ENCODE data around the gene CCNH. TPM values are rescaled to one million over a fixed set of nuclear protein-coding genes. Genes with fewer than 3 reads are reported as not detected.

Gene CCNH
- total RNA-seq, 1 experiment from 2014 or later, result 39.6 TPM

DNA sequence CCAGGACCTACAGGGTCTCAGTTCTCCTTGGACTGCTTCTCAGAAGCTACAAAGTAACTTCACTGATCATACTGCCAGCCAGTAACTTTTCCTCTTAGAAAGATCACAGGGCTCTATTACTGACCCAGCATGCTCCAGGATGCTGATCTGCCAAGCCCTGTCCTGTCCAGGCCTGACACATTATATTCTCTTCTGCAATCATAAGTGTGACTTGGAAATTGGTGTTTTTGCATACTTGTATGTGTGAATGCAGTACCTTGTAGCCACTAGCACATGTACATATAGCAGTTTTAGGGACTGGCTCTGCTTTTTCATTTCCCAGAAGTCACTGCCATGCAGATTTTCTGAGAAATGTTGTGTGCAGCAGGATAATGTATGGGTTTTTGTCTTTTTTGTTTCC is 40.1 kb upstream of the CCNH start:
- Histone ChIP-seq H3K9me3 (no peaks in the 10 kb centered on the region), H3K36me3 (ENCODE audit: control insufficient read depth, insufficient read depth, low read length) (no peaks in the 10 kb centered on the region), H3K4me3 (ENCODE audit: low read depth, low read length) (no peak overlapping the region), H3K27me3 (replicated peaks; ENCODE audit: control insufficient read depth, insufficient read depth, low read length) (no peaks in the 10 kb centered on the region), H3K4me1 (no peaks in the 10 kb centered on the region)
- TF ChIP-seq, protein P1, sequence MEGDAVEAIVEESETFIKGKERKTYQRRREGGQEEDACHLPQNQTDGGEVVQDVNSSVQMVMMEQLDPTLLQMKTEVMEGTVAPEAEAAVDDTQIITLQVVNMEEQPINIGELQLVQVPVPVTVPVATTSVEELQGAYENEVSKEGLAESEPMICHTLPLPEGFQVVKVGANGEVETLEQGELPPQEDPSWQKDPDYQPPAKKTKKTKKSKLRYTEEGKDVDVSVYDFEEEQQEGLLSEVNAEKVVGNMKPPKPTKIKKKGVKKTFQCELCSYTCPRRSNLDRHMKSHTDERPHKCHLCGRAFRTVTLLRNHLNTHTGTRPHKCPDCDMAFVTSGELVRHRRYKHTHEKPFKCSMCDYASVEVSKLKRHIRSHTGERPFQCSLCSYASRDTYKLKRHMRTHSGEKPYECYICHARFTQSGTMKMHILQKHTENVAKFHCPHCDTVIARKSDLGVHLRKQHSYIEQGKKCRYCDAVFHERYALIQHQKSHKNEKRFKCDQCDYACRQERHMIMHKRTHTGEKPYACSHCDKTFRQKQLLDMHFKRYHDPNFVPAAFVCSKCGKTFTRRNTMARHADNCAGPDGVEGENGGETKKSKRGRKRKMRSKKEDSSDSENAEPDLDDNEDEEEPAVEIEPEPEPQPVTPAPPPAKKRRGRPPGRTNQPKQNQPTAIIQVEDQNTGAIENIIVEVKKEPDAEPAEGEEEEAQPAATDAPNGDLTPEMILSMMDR (IDR thresholded peaks at IDR 0.05; ENCODE audit: insufficient read depth in 1 of 2, low read depth in 1 of 2, low read length in 1 of 2, severe bottlenecking in 1 of 2, unreplicated experiment in 1 of 2), result no peak
- H3K27ac Mint-ChIP-seq (ENCODE audit: unreplicated experiment), result no peak overlapping the region
- H3K36me3 Mint-ChIP-seq (ENCODE audit: insufficient read depth, unreplicated experiment), result no peaks in the 10 kb centered on the region
- no peak for DNase-seq
- POLR2A ChIA-PET, result no interaction called here
- no TSS peak for BruUV-seq (replicated peaks)
- H3K27me3 Mint-ChIP-seq (ENCODE audit: insufficient read depth, unreplicated experiment), result peaks cover 5% of the 10 kb centered on the region
- no peaks in the 10 kb centered on the region for H3K4me1 Mint-ChIP-seq (ENCODE audit: low read depth, unreplicated experiment)
- H3K9me3 Mint-ChIP-seq (ENCODE audit: unreplicated experiment), result no peaks in the 10 kb centered on the region
- intact Hi-C loops (cut with micrococcal nuclease; ENCODE audit: unreplicated experiment), result no loop called here
- H3K4me3 Mint-ChIP-seq (ENCODE audit: unreplicated experiment), result no peak overlapping the region
- CTCF ChIA-PET, result no interaction called here

DNA sequence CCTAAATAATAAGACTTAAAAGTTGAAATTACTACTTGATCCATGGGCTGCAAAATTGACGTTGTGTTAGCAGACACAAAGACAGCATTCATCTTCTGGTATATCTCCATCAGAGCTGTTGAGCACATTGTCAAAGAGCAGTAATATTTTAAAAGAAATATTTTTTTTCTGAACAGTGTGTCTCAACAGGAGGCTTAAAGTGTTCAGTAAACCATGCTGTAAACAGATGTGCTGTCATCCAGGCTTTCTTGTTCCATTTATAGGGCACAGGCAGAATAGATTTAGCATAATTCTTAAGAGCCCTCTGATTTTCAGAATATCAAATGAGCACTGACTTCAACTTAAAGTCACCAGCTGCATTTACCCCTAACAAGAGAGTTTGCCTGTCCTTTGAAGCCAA is 29.7 kb upstream of the CCNH start:
- Histone ChIP-seq H3K4me3 (ENCODE audit: low read depth, low read length) (no peak overlapping the region), H3K27me3 (replicated peaks; ENCODE audit: control insufficient read depth, insufficient read depth, low read length) (no peaks in the 10 kb centered on the region), H3K9me3 (no peaks in the 10 kb centered on the region), H3K4me1 (no peaks in the 10 kb centered on the region), H3K36me3 (ENCODE audit: control insufficient read depth, insufficient read depth, low read length) (no peaks in the 10 kb centered on the region)
- intact Hi-C loops (cut with micrococcal nuclease; ENCODE audit: unreplicated experiment), result no loop called here
- Mint-ChIP-seq H3K27ac (ENCODE audit: unreplicated experiment) (no peak overlapping the region), H3K36me3 (ENCODE audit: insufficient read depth, unreplicated experiment) (no peaks in the 10 kb centered on the region), H3K4me3 (ENCODE audit: unreplicated experiment) (no peak overlapping the region), H3K9me3 (ENCODE audit: unreplicated experiment) (no peaks in the 10 kb centered on the region), H3K27me3 (ENCODE audit: insufficient read depth, unreplicated experiment) (peaks cover 3% of the 10 kb centered on the region), H3K4me1 (ENCODE audit: low read depth, unreplicated experiment) (no peaks in the 10 kb centered on the region)
- TF ChIP-seq, protein P1 (IDR thresholded peaks at IDR 0.05; ENCODE audit: insufficient read depth in 1 of 2, low read depth in 1 of 2, low read length in 1 of 2, severe bottlenecking in 1 of 2, unreplicated experiment in 1 of 2), result no peak
- POLR2A ChIA-PET, result no interaction called here
- BruUV-seq (replicated peaks), result no TSS peak
- CTCF ChIA-PET, result no interaction called here
- no peak for DNase-seq

DNA sequence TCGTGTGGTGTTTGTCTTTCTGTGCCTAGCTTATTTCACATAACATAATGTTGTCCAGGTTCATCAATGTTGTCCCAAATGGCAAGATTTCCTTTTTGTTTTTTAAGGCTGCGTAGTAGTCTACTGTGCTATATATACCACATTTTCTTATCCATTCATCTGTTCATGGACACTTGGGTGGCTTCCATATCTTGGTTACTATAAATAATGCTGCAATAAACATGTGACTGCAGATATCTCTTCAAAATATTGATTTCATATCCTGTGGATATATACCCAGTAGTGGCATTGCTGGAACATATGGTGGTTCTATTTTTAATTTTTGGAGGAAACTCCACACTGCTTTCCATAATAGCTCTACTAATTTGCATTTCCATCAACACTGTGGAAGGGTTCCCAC is 25.5 kb upstream of the CCNH start:
- H3K9me3 ChIP-seq, result no peaks in the 10 kb centered on the region
- Mint-ChIP-seq H3K4me3 (ENCODE audit: unreplicated experiment) (no peak overlapping the region), H3K4me1 (ENCODE audit: low read depth, unreplicated experiment) (no peaks in the 10 kb centered on the region), H3K27me3 (ENCODE audit: insufficient read depth, unreplicated experiment) (peaks cover 3% of the 10 kb centered on the region), H3K27ac (ENCODE audit: unreplicated experiment) (no peak overlapping the region), H3K36me3 (ENCODE audit: insufficient read depth, unreplicated experiment) (no peaks in the 10 kb centered on the region), H3K9me3 (ENCODE audit: unreplicated experiment) (no peaks in the 10 kb centered on the region)
- H3K27me3 ChIP-seq (replicated peaks; ENCODE audit: control insufficient read depth, insufficient read depth, low read length), result no peaks in the 10 kb centered on the region
- intact Hi-C loops (cut with micrococcal nuclease; ENCODE audit: unreplicated experiment), result no loop called here
- ChIA-PET POLR2A (no interaction called here), CTCF (no interaction called here)
- no peak overlapping the region for H3K4me3 ChIP-seq (ENCODE audit: low read depth, low read length)
- TF ChIP-seq, protein P1 (IDR thresholded peaks at IDR 0.05; ENCODE audit: insufficient read depth in 1 of 2, low read depth in 1 of 2, low read length in 1 of 2, severe bottlenecking in 1 of 2, unreplicated experiment in 1 of 2), result no peak
- no peaks in the 10 kb centered on the region for H3K36me3 ChIP-seq (ENCODE audit: control insufficient read depth, insufficient read depth, low read length)
- no TSS peak for BruUV-seq (replicated peaks)
- H3K4me1 ChIP-seq, result no peaks in the 10 kb centered on the region
- DNase-seq, result no peak
